Measurements from ENCODE around the gene STOX2.

Gene STOX2

DNA sequence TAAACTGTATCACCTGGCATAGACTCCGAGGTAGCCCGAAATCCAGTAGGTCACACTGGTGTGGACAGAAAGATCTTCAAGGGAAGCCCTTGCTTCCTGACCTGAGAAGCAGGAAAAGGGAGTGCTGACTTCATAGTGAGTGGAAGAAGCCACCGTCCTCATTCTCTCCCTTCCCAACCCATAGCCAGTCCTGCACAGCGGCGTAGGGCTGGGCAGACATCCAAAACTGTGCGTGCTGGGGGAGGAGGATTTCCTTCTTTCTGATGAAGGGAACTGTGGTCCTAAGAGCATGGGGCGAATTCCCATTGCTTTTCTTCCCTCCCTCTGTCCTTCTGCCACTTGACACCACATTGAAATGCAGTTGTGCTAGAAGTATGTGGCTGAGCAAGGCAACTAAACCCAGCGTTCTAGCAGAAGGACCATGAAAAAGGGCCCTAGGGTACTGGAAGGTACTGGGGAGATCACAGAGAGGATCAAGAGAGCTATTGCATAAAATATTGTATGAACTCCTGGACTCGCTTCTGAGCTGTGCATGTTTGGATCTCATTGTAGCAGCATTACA is 66.9 kb downstream of the STOX2 start:
- Histone ChIP-seq H3K36me3 (ENCODE audit: low read depth) (no peaks in the 10 kb centered on the region), H3K9me3 (ENCODE audit: severe bottlenecking) (peaks cover 6% of the 10 kb centered on the region), H3K27ac (ENCODE audit: poor library complexity, severe bottlenecking) (no peak overlapping the region), H3K27me3 (ENCODE audit: insufficient read depth, poor library complexity, severe bottlenecking) (peaks cover 3% of the 10 kb centered on the region), H3K4me1 (ENCODE audit: insufficient read depth, poor library complexity, severe bottlenecking) (no peaks in the 10 kb centered on the region), H3K4me3 (ENCODE audit: severe bottlenecking) (no peak overlapping the region)
- TF ChIP-seq, protein P1, sequence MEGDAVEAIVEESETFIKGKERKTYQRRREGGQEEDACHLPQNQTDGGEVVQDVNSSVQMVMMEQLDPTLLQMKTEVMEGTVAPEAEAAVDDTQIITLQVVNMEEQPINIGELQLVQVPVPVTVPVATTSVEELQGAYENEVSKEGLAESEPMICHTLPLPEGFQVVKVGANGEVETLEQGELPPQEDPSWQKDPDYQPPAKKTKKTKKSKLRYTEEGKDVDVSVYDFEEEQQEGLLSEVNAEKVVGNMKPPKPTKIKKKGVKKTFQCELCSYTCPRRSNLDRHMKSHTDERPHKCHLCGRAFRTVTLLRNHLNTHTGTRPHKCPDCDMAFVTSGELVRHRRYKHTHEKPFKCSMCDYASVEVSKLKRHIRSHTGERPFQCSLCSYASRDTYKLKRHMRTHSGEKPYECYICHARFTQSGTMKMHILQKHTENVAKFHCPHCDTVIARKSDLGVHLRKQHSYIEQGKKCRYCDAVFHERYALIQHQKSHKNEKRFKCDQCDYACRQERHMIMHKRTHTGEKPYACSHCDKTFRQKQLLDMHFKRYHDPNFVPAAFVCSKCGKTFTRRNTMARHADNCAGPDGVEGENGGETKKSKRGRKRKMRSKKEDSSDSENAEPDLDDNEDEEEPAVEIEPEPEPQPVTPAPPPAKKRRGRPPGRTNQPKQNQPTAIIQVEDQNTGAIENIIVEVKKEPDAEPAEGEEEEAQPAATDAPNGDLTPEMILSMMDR (IDR thresholded peaks at IDR 0.05; ENCODE audit: poor library complexity, severe bottlenecking) = no peak
- DNase-seq (ENCODE audit: low spot score) (no peak), ATAC-seq (ENCODE audit: low read depth) (no peak)

DNA sequence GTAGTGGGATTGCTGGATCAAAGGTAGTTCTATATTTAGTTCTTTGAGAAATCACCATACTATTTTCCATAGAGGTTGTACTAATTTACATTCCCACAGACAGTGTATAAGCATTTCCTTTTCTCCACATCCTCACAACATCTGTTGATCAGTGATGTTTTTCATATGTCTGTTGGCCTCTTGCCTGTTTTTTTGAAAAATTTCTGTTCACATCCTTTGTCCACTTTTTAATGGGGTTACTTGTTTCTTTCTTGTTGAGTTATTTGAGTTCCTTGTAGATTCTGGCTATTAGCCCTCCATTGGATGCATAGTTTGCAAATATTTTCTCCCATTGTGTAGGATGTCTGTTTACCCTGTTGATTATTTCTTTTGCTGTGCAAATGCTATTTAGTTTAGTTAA is 72.6 kb downstream of the STOX2 start:
- no peak overlapping the region for H3K4me3 ChIP-seq (ENCODE audit: severe bottlenecking)
- no peaks in the 10 kb centered on the region for H3K4me1 ChIP-seq (ENCODE audit: insufficient read depth, poor library complexity, severe bottlenecking)
- H3K36me3 ChIP-seq (ENCODE audit: low read depth) = no peaks in the 10 kb centered on the region
- H3K9me3 ChIP-seq (ENCODE audit: severe bottlenecking) = peaks cover 6% of the 10 kb centered on the region
- TF ChIP-seq, protein P1 (IDR thresholded peaks at IDR 0.05; ENCODE audit: poor library complexity, severe bottlenecking) = no peak
- DNase-seq (ENCODE audit: low spot score) (no peak), ATAC-seq (ENCODE audit: low read depth) (no peak)
- H3K27me3 ChIP-seq (ENCODE audit: insufficient read depth, poor library complexity, severe bottlenecking) = no peaks in the 10 kb centered on the region
- H3K27ac ChIP-seq (ENCODE audit: poor library complexity, severe bottlenecking) = no peak overlapping the region

DNA sequence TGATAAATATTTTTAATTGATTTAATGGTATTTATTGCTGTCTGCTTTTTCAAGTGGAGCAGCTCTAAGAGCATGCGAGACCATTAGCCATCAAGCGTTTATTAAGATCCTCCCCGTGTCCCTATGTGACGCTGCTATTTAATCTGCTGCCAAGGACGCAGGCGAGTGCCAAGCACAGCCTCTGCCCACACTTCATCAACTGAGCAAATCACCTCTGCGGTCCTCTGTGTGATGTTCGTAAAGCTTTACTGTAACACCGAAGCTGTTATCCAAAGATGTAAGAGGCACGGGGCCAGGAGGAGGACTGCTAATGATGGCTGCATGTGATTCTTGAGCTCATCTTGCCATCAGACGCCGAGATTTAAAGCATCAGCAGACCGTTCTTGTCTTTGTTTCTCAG is 79.5 kb downstream of the STOX2 start:
- H3K27ac ChIP-seq (ENCODE audit: poor library complexity, severe bottlenecking) = no peak overlapping the region
- peaks cover 18% of the 10 kb centered on the region for H3K4me1 ChIP-seq (ENCODE audit: insufficient read depth, poor library complexity, severe bottlenecking)
- DNase-seq (ENCODE audit: low spot score) = no peak
- H3K36me3 ChIP-seq (ENCODE audit: low read depth) = no peaks in the 10 kb centered on the region
- ATAC-seq (ENCODE audit: low read depth) = no peak
- H3K27me3 ChIP-seq (ENCODE audit: insufficient read depth, poor library complexity, severe bottlenecking) = no peaks in the 10 kb centered on the region
- no peak overlapping the region for H3K4me3 ChIP-seq (ENCODE audit: severe bottlenecking)
- TF ChIP-seq, protein P1 (IDR thresholded peaks at IDR 0.05; ENCODE audit: poor library complexity, severe bottlenecking) = no peak
- no peaks in the 10 kb centered on the region for H3K9me3 ChIP-seq (ENCODE audit: severe bottlenecking)

DNA sequence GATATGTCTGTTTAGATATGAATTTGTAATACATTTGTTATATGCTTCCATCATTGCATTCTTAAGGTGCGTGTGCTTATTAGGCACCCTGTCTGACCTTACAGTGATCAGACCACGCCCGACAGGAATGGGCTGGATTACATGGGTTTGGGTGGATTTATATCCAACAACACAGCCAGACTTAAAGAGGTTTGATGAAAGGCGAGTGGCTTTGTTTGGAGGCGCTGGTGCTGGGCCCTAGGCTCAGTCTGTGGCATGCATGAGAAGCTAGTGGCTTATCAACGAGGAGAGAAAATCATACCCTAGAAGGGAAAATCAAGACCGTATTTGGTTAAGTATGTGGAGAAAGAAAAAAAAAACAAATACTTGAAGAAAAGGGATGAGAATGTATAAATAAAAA is 80.7 kb downstream of the STOX2 start:
- TF ChIP-seq, protein P1 (IDR thresholded peaks at IDR 0.05; ENCODE audit: poor library complexity, severe bottlenecking) = no peak
- DNase-seq (ENCODE audit: low spot score) (no peak), ATAC-seq (ENCODE audit: low read depth) (no peak)
- no peak overlapping the region for H3K27ac ChIP-seq (ENCODE audit: poor library complexity, severe bottlenecking)
- peaks cover 18% of the 10 kb centered on the region for H3K4me1 ChIP-seq (ENCODE audit: insufficient read depth, poor library complexity, severe bottlenecking)
- no peak overlapping the region for H3K4me3 ChIP-seq (ENCODE audit: severe bottlenecking)
- no peaks in the 10 kb centered on the region for H3K9me3 ChIP-seq (ENCODE audit: severe bottlenecking)
- no peaks in the 10 kb centered on the region for H3K36me3 ChIP-seq (ENCODE audit: low read depth)
- H3K27me3 ChIP-seq (ENCODE audit: insufficient read depth, poor library complexity, severe bottlenecking) = no peaks in the 10 kb centered on the region

DNA sequence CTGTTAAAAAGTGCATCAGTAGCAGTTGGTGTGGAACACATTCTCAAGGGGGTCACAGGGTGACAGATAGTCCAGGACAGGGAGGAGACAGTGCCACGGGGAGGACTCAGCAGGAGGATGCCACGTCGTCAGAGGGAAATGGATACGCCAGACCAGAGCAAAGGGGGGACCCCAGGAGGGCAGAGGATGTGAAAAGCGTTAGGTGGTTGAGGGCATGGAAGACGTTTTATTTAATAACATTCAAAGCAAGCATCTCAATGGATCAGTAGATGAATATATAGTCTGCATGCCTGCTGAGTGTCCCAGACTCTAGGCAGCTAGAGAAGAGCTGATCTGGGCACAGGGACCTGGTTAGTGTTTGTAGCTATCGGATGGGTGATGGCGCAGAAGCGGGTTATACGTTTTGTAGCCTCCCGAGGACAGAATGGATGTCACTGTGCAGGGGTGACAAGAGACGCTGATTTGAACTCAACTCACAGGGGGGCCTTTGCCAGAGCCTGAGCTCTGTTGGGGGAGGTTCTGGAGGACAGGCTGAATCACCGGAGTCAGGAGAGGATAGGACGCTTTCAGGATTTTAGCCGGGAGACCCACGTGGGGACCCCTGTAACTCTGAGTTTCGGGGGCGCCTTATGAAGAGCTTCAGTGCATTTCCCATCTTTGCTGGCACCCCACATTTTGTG is 81.3 kb downstream of the STOX2 start:
- Histone ChIP-seq H3K4me3 (ENCODE audit: severe bottlenecking) (no peak overlapping the region), H3K27me3 (ENCODE audit: insufficient read depth, poor library complexity, severe bottlenecking) (no peaks in the 10 kb centered on the region), H3K4me1 (ENCODE audit: insufficient read depth, poor library complexity, severe bottlenecking) (peaks cover 18% of the 10 kb centered on the region), H3K27ac (ENCODE audit: poor library complexity, severe bottlenecking) (no peak overlapping the region), H3K36me3 (ENCODE audit: low read depth) (no peaks in the 10 kb centered on the region), H3K9me3 (ENCODE audit: severe bottlenecking) (no peaks in the 10 kb centered on the region)
- TF ChIP-seq, protein P1 (IDR thresholded peaks at IDR 0.05; ENCODE audit: poor library complexity, severe bottlenecking) = no peak
- ATAC-seq (ENCODE audit: low read depth) (no peak), DNase-seq (ENCODE audit: low spot score) (no peak)
